Measurements from ENCODE around the gene GJD3.
"Not testable (repeated sequence)": the region's sequence is repeated elsewhere in the genome, so short reads cannot be mapped to it uniquely, and the experiment has no call there.

Gene GJD3, protein sequence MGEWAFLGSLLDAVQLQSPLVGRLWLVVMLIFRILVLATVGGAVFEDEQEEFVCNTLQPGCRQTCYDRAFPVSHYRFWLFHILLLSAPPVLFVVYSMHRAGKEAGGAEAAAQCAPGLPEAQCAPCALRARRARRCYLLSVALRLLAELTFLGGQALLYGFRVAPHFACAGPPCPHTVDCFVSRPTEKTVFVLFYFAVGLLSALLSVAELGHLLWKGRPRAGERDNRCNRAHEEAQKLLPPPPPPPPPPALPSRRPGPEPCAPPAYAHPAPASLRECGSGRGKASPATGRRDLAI

DNA sequence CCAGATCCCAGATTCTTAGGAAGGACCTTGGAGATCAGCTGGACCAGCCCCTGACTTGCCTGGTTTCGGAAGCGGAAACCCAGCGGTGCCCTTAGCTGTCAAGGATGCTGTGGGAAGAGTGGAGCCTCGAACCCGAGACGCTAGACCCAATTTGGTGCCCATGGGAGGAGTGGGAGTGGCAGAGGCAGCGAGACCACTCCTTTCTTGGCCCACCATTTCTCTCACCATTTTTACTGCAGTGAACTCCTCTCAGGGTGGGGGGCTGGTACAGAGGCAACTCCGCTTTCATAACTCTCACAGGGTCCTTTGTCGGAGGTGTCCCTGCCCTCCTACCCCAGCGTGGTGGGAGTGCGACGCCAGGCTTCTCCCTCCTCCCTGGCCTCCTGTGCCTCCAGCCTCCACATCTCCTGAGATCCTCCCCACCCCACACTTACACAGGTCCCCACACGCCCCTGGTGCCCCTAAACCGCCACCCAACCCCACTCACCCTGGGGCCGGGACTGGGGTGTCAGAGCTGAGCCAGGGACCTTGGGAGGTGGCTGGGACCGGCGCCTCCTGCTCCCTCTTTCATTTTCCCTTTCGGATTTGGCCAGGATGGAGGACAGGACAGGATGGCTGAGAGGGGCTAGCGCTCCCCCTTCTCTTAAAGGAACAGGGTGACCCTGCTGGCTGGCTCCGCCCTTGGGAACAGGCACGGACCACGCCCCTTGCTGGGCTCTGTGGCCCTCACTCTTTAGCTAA lies at the start of gene GJD3:
Gene GJD3 (minus strand): TSS at position 617 of the 741 bp plus-strand sequence. CDS start 922 bp downstream, outside the sequence.
- DNase-seq (ENCODE audit: low read depth) = peak; percentile 39

DNA sequence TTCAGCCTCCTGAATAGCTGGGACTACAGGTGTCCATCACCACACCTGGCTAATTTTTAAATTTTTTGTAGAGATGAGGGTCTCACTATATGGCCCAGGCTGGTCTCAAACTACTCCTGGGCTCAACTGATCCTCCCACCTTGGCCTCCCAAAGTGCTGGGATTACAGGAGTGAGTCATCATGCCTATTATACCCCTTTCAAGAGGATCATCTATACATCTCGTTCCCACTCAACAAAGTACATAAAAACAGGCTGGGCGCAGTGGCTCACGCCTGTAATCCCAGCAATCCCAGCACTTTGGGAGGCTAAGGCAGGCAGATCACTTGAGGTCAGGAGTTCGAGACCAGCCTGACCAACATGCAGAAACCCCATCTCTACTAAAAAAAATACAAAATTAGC lies 49.8 kb upstream of the GJD3 start:
- not testable (repeated sequence) for DNase-seq (ENCODE audit: low read depth)

DNA sequence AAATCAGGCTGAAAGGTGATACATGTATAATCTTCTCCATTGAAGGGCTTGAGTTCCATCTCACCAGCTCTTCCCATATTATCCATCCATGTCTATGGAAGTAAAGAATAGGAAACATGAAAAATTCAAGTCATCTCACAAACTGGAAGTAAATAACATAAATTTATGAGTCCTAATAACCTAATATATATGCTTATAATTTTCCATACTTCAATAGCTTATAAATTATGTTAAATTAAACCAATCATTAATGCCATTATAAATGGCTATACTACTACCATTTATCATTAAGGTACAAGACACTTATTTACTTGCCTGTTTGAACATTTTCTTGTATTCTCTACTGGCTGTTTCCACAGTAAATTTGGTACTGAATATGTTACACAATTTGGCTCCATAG lies 48.3 kb upstream of the GJD3 start:
- DNase-seq (ENCODE audit: low read depth) = no peak

DNA sequence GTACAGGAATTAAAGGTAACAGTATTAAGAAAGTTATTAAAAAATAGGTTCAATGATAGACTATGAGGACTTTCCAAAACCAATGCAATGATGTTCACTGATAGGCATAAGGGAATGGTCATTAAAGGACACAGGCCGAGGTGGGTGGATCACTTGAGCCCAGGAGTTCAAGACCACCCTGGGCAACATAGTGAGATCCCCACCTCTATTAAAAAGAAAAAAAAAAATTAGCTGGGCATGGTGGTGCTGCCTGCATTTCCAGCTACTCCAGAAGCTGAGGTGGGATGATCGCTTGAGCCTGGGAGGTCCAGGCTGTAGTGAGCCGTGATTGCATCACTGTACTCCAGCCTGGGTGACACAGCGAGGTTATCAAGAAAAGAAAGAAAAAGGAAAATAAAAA lies 47.3 kb upstream of the GJD3 start:
- DNase-seq (ENCODE audit: low read depth) = no peak

DNA sequence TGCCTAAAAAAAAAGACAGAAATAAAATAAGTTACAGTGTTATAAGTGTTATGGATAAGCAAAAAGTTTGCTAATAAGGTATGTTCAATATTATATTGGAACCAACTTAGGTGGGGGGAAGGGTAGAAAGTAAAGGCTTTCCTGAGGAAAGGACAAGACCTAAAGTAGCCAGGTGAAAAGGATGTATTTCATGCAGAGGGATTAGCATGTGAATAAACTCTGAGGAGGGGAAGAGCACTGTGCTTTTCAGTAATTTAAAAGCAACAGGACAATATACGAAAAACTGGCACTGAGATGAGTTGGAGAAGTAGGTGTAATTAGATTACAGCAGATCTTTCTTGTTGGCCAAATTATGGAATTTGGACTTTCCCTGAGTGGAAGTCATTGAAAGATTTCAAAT lies 45.5 kb upstream of the GJD3 start:
- no peak for DNase-seq (ENCODE audit: low read depth)

DNA sequence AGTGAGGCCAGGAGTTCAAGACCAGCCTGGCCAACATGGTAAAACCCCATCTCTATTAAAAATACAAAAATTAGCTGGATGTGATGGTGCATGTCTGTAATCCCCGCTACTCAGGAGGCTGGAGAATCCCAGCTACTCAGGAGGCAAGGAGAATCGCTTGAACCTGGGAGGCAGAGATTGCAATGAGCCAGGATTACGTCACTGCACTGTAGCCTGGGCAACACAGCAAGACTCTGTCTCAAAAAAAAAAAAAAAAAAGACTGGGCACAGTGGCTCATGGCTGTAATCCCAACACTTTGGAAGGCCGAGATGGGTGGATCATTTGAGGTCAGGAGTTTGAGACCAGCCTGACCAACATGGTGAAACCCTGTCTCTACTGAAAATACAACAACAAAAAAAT lies 45.0 kb upstream of the GJD3 start:
- peak; percentile 19 for DNase-seq (ENCODE audit: low read depth)

DNA sequence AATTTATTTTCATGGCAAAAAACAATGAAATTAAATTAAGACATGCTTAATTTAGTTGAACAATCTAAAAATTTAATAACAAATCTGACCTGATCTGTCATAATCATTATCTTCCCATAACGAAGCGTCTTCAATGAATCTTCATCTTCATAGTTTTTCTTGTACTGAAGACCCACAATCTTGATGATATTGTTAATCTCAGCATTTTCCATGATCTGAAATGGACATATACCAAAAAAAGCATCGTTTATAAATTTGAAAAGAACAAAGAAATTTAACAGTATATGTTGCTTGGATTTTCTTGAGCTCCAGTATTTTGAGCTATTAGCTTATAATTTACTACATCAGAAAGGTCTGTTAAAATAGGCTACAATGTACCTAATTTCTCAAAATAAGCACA lies 42.9 kb upstream of the GJD3 start:
- no peak for DNase-seq (ENCODE audit: low read depth)

DNA sequence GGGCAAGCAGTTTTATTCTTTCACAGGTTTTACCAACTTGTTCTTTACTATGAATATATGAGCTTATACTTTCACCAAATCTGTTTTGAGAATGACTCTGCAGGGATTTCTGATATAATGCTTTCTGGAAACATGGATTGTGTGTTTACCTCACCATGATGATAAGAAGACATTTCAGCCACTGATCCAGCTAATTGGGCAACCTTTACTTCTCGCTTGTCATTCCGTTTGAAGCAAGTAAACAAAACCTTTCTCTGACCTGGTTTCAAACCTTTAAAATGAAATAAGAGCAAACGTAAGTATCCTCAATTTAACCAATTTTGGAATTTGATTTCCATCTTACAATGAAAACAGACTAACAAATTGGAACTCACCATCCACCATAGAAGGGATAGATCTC lies 39.5 kb upstream of the GJD3 start:
- DNase-seq (ENCODE audit: low read depth) = no peak

DNA sequence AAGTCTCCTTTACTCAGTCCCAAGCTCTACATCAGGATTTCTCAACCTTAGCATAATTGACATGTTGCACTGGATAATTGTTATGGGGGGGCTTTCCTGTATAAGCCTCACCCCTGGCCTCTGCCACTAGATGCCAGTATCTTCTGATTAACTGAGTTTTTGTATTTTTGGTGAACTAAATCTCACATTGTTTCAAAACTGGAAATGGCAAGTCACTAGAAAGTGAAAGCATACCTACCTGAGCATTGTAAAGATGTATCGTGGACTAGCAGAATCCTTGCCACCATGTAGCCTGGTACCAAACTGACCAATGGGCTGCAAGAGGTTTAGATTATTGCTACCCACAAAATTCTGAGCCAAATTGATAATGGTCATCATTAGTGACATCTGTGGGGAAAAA lies 38.1 kb upstream of the GJD3 start:
- no peak for DNase-seq (ENCODE audit: low read depth)

DNA sequence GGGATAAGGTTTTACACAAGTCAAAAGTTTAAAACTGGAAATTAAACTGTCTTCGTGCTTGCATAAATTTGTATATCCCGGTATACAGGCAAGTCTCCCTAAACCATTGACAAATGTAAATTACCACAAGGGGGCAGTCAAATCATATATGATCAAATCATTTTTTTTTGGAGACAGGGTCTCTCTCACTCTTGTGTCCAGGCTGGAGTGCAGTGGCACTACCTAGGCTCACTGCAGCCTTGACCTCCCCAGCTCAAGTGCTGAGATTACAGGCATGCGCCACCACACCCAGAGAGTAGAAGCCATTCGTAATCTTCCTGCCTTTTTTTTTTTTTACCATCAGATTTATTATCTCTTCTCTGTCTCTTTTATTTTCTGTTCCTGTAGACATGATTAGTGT lies 34.6 kb upstream of the GJD3 start:
- DNase-seq (ENCODE audit: low read depth) = peak; percentile 70

DNA sequence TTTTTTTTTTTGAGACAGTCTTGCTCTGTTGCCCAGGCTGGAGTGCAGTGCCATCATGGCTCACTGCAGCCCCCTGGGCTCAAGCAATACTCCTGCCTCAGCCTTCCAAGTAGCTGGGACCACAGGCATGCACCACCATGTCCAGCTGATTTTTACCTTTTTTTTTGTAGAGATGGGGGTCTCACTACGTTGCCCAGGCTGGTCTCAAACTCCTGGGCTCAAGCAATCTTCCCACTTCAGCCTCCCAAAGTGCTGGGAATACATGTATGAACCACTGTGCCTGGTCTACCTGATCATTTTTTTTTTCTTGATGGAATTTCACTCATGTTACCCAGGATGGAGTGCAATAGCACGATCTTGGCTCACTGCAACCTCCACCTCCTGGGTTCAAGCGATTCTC lies 22.0 kb upstream of the GJD3 start:
- not testable (repeated sequence) for DNase-seq (ENCODE audit: low read depth)

DNA sequence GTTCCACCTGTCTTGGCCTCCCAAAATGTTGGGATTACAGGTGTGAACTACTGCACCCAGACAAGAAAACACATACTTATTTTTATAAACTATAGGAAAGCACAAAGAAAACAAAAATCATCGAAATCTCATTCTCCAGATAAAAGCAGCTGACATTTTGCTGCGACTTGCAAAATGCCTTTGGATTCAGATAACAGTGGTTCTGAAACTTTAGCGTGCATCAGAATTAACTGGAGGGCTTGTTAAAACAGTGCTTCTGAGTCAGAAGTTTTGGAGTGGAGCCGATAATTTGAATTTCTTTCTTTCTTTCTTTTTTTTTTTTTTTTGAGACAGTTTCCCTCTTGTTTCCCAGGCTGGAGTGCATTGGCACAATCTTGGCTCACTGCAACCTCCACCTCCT lies 17.7 kb upstream of the GJD3 start:
- DNase-seq (ENCODE audit: low read depth) = no peak

DNA sequence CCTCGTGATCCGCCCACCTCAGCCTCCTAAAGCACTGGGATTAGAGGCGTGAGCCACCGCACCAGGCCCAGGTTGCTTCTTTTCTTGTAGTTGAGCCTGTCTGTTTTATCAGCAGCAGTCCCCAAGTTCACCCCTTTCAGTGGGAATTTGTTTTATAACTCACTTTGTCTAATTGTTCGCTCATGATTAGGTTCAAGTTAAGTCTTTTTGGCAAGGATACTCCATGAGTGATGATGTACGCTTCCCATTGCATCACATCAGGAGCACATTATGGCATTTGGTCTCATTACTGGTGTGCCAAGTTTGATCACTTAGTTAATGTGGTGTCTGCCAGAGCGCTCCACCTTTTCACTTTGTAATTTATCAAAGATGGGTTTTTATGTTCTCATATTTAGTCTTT lies 14.4 kb upstream of the GJD3 start:
- no peak for DNase-seq (ENCODE audit: low read depth)

DNA sequence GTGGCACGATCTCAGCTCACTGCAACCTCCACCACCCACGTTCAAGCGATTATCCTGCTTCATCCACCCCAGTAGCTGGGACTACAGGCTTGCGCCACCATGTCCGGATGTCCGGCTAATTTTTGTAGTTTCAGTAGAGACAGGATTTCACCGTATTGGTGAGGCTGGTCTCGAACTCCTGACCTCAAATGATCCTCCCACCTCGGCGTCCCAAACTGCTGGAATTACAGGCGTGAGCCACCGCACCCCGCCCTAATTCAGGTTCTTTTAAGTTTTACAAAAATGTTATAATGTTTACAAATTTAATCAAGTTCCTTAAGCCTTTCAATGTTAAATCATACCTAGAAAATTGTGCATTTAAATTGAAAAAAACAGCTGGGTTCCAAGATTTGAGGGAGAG lies 13.3 kb upstream of the GJD3 start:
- no peak for DNase-seq (ENCODE audit: low read depth)

DNA sequence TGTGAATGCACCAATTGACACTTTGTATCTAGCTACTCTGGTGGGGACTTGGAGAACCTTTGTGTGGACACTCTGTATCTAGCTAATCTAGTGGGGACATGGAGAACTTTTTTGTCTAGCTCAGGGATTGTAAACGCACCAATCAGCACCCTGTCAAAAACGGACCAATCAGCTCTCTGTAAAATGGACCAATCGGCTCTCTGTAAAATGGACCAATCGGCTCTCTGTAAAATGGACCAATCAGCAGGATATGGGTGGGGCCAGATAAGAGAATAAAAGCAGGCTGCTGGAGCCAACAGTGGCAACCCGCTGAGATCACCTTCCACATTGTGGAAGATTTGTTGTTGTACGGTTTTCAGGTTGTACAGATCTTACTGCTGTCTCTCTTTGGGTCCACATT lies 12.0 kb upstream of the GJD3 start:
- DNase-seq (ENCODE audit: low read depth) = not testable (repeated sequence)

DNA sequence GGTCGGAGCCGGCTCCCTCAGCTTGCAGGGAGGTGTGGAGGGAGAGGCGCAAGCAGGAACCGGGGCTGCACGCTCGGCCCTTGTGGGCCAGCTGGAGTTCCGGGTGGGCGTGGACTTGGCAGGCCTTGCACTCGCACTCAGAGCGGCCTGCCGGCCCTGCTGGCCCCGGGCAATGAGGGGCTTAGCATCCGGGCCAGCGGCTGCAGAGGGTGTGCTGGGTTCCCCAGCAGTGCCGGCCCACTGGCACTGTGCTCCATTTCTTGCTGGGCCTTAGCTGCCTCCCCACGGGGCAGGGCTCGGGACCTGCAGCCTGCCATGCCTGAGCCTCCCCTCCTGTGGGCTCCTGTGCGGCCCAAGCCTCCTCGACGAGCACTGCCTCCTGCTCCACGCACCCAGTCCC lies 11.2 kb upstream of the GJD3 start:
- DNase-seq (ENCODE audit: low read depth) = not testable (repeated sequence)

DNA sequence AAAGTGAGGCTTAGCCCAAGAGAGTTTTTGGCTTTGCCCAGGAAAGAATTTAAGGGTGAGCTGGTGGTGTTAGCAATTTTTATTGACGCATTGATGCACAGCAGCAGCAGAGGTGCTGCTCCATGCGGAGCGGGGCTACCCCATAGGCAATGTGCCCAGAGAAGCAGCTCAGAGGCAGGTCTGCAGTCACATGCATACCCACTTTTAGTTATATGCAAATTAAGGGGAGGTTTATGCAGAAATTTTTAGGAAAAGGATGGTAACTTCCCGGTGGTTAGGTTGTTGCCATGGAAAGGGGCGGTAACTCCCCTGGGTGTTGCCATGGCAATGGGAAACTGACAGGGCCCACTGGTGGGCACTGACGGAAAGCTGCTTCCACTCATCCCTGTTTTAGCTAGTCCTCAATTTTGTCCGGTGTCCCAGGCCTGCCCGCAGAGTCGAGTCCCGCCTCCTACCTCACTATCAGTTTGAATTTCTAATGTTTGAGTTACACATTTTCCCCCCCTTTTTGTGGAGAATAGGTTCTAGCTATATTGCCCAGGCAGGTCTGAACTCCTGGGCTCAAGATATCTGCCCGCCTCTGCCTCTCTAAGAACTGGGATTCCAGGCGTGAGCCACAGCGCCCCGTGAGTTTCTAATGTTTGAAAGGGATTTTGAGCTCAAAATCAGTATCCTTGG lies 10.4 kb upstream of the GJD3 start:
- no peak for DNase-seq (ENCODE audit: low read depth)

DNA sequence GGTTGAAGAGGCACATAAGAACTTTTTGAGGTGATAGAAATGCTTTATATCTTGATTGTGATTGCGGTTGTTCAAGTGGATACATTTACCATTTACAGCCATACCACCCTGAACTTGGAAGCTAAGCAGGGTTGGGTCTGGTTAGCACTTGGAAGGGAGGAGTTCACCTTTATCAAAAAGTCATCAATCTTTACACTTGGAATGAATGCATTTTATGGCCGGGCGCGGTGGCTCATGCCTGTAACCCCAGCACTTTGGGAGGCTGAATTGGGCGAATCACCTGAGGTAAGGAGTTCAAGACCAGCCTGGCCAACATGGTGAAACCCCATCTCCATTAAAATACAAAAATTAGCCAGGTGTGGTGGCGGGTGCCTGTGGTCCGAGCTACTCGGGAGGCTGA lies 9.5 kb upstream of the GJD3 start:
- no peak for DNase-seq (ENCODE audit: low read depth)

DNA sequence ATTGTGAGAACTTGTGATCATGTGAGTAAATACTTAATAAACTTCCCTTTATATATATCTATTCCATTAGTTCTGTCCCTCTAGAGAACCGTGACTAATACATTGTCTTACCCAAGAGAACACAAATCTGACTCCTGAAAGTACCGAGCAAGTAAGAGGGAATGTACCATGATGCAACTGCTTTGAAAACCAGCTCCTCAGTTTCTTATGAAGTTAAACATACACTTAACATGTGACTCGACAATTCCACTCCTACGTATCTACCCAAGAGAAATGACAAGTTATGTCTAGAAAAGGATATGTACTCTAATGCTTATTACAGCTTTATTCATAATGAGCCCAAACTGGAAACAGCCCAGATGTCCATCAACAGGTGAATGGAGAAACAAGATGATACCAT lies 8.8 kb upstream of the GJD3 start:
- peak; percentile 81 for DNase-seq (ENCODE audit: low read depth)

DNA sequence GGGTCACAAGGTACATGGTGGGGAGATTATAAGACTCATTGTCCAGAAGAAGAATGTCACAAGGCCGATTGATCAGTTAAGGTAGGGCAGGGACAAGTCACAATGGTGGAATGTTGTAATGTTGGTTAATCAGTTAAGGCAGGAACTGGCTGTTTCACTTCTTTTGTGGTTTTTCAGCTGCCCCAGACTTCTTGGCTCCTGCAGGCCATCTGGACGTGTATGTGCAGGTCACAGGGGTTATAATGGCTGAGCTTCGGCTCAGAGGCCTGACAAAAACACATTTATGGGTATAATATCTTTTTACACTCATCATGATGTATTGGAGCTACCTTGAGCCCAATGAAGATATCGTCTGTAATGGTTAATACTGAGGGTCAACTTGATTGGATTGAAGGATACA lies 8.1 kb upstream of the GJD3 start:
- not testable (repeated sequence) for DNase-seq (ENCODE audit: low read depth)

DNA sequence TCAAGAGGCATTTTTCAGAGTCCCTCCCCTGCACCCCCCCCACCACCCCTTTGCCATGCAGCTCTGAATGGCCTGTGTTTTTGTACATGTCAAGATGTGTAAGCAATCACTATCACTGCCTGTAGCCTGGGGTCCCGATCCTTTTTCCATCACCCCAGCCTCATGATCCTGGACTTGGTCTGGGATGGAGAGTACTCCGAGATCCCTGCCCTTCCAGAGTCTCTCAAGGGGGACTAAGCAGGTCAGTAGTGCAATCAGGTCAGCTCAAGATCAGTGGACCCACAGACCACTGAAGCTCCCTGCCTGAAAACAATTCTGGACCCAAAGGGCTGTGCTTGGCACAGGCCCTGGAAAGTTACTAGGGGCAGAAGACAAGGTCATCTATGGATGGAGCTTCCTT lies 7.5 kb upstream of the GJD3 start:
- DNase-seq (ENCODE audit: low read depth) = no peak

DNA sequence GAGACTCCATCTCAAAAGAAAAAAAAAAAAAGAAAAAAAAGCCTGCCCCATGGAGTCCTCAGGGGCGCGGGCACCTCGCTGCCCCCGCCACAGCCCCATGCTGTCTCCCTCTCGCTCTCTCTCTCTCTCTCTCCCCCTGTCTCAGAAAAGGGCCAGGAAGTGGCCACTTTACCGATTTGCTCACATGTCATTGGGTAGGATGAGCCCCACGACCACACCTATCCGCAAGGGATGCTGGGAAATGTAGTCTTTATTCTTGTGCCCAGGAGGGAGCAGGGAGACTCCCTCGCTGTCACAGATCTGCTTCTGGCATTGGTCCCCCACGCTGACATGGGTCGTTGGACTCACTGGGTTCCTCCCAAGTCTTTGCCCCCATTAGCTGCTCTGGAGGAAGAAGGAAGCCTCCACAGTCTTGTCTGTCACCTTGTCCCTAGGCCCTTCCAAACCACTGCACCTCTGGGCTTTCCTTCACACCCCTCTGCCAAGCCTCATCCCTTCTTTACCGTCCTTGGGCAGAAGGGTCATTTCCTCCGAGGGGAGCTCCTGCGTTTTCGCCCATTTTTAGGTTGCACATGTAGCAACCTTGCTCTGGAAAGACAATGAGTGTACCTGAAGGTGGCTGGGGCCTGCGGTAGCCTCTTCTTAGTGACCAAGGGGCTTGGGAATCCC lies 6.9 kb upstream of the GJD3 start:
- DNase-seq (ENCODE audit: low read depth) = no peak

DNA sequence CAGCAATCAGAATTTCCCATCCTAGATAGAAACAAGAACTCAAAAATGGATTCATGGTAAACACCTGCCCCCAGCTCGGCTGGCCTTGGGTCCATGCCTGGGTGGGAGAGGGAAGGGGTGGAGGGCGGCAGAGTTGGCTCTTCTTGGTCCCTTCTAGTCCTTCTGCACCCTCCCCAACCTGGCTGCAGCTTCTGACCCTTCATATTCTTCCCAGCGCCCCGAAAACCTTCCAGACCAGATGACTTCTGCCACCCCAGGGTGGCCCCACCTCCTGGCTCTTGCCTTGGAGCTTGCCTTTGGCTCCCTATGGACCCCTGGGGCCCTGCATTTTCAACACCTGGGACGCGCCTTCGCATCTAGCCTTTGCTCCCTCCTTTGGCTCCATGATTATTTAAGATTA lies 5.4 kb upstream of the GJD3 start:
- no peak for DNase-seq (ENCODE audit: low read depth)

Data from fibroblast of gingiva (primary cell).